VCaP (cell line): ENCODE results near the gene COL8A1.

Source experiments
- H3K27ac ChIP-seq: fragments of 450-650 bp; 2 replicates; pipeline ENCODE4 v1.5.1; 2017
- TF ChIP-seq, protein P1 (sequence below): fragments of 450-650 bp; conservative IDR thresholded peaks from 2 replicates; pipeline ENCODE4 v1.5.1; 2017; ENCODE audit warnings: mild to moderate bottlenecking, moderate library complexity

The COL8A1 gene

GRCh38 chr3:99818818-99819217 lies 180.4 kb downstream of the COL8A1 start:
- peak overlapping the region; percentile 92; the same call in 1 of the 2 replicates for H3K27ac ChIP-seq

GRCh38 chr3:99823723-99824711 lies 185.6 kb downstream of the COL8A1 start:
- H3K27ac ChIP-seq, result peak overlapping the region; percentile 51
- TF ChIP-seq, protein P1, sequence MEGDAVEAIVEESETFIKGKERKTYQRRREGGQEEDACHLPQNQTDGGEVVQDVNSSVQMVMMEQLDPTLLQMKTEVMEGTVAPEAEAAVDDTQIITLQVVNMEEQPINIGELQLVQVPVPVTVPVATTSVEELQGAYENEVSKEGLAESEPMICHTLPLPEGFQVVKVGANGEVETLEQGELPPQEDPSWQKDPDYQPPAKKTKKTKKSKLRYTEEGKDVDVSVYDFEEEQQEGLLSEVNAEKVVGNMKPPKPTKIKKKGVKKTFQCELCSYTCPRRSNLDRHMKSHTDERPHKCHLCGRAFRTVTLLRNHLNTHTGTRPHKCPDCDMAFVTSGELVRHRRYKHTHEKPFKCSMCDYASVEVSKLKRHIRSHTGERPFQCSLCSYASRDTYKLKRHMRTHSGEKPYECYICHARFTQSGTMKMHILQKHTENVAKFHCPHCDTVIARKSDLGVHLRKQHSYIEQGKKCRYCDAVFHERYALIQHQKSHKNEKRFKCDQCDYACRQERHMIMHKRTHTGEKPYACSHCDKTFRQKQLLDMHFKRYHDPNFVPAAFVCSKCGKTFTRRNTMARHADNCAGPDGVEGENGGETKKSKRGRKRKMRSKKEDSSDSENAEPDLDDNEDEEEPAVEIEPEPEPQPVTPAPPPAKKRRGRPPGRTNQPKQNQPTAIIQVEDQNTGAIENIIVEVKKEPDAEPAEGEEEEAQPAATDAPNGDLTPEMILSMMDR, result no peak

More at GRCh38 chr3:99818818-99819217, 180.4 kb downstream of the COL8A1 start:
- TF ChIP-seq, protein P1, result no peak

DNA sequence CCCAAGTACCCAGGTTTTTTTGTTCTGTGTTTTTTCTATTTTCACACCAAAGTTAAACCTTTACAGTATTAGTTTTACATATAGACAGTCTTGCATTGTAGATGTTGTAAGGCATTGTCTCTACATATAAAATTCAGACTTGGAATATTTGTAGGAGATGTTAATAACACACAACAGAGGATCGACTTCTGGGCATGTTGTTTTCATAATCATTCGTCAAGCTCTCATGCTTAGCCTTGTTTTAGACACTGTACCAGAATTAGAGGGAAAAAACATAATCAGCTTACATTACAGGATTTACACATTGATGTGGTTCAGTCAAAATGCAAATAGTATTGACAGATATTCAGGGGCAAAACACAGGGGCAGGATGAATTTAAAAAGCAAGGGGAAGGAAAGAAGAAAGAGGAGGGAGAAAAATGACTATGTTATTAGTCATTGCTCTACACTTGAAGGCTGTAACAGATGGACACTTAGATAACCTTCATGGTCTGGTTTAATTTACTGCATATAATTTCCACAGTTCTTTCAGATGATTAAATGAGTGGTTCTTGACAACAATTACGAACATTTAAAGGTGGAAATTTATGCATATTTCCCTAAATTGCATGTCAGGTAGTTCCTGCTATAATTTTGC lies 186.7 kb downstream of the COL8A1 start:
- H3K27ac ChIP-seq, result peak overlapping the region; percentile 51
- TF ChIP-seq, protein P1, result no peak

- no peak overlapping the region for H3K27ac ChIP-seq
- TF ChIP-seq, protein P1, result no peak
Observed at GRCh38 chr3:99829844-99830243, 191.4 kb downstream of the COL8A1 start.

GRCh38 chr3:99833617-99834205 lies 195.3 kb downstream of the COL8A1 start:
- TF ChIP-seq, protein P1, result no peak
- H3K27ac ChIP-seq, result no peak overlapping the region

- TF ChIP-seq, protein P1, result no peak
Observed at GRCh38 chr3:99834211-99834957, 196.0 kb downstream of the COL8A1 start.

More at GRCh38 chr3:99834211-99834957, 196.0 kb downstream of the COL8A1 start:
- no peak overlapping the region for H3K27ac ChIP-seq
